Neural cell (in vitro differentiated cells): Measurements from ENCODE around the gene MBD6.

ENCODE experiments used
- CTCF ChIP-seq: fragments of 450-650 bp; IDR thresholded peaks from 2 replicates; pipeline ENCODE4 v1.5.1; 2014; ENCODE audit warnings: antibody characterized with exemption, mild to moderate bottlenecking, moderate library complexity; ENCODE audit not compliant: poor library complexity, severe bottlenecking
- EZH2 ChIP-seq: fragments of 200-600, 300-800 bp; shearing (Covaris generic), sonication (generic); IDR thresholded peaks from 2 replicates; pipeline ENCODE4 v1.6.1; 2014; ENCODE audit warnings: antibody characterized with exemption, low read length, borderline replicate concordance, mild to moderate bottlenecking; ENCODE audit not compliant: insufficient read depth, poor library complexity, severe bottlenecking
- MXI1 ChIP-seq: fragments of 450-650 bp; conservative IDR thresholded peaks from 2 replicates; pipeline ENCODE4 v1.6.1; 2014; ENCODE audit warnings: antibody characterized with exemption, mild to moderate bottlenecking; ENCODE audit not compliant: poor library complexity, severe bottlenecking
- POLR2AphosphoS5 ChIP-seq: IDR thresholded peaks from 2 replicates; pipeline ENCODE4 v1.6.1; 2012
- RAD21 ChIP-seq: fragments of 450-650 bp; conservative IDR thresholded peaks from 2 replicates; pipeline ENCODE4 v1.6.1; 2014; ENCODE audit warnings: antibody characterized with exemption, mild to moderate bottlenecking, moderate library complexity

- TF ChIP-seq MXI1 (no peak), CTCF (no peak), POLR2AphosphoS5 (no peak), RAD21 (no peak), EZH2 (no peak)
Measured at GRCh38 chr12:57534991-57535543, 12.4 kb downstream of the MBD6 start.
